ENCODE results near the gene OBSCN.

Gene OBSCN

GRCh38 chr1:228207851-228208821 lies at the start of gene OBSCN:
TSS of gene OBSCN (plus strand) at chr1:228208044. CDS start at chr1:228211784, 3,740 bp downstream.
- Histone ChIP-seq H3K27me3 (ENCODE audit: insufficient read depth, low read length, poor library complexity, severe bottlenecking) (no peaks in the 10 kb centered on the region), H3K36me3 (ENCODE audit: insufficient read depth, low read length) (no peaks in the 10 kb centered on the region), H4K20me1 (ENCODE audit: insufficient read depth, low read length, poor library complexity, severe bottlenecking) (no peaks in the 10 kb centered on the region), H2AFZ (ENCODE audit: low read length) (no peak within 1 kb of the TSS), H3K9ac (ENCODE audit: low read depth, low read length, poor library complexity, severe bottlenecking) (no peak within 1 kb of the TSS), H3K9me2 (replicated peaks; ENCODE audit: low read depth, low read length) (no peaks in the 10 kb centered on the region), H3K79me2 (ENCODE audit: insufficient read depth, low read length) (no peaks in the 10 kb centered on the region), H3F3A (ENCODE audit: low read depth) (no peaks in the 10 kb centered on the region), H3K4me1 (ENCODE audit: insufficient read depth, low read length, poor library complexity, severe bottlenecking) (peaks cover 2% of the 10 kb centered on the region), H3K9me3 (ENCODE audit: insufficient read depth, low read depth, low read length) (no peaks in the 10 kb centered on the region), H3K4me2 (ENCODE audit: low read depth, low read length, poor library complexity, severe bottlenecking) (no peak within 1 kb of the TSS), H3K4me3 (ENCODE audit: low read length, poor library complexity, severe bottlenecking) (no peak within 1 kb of the TSS)
- TF ChIP-seq, protein P1, sequence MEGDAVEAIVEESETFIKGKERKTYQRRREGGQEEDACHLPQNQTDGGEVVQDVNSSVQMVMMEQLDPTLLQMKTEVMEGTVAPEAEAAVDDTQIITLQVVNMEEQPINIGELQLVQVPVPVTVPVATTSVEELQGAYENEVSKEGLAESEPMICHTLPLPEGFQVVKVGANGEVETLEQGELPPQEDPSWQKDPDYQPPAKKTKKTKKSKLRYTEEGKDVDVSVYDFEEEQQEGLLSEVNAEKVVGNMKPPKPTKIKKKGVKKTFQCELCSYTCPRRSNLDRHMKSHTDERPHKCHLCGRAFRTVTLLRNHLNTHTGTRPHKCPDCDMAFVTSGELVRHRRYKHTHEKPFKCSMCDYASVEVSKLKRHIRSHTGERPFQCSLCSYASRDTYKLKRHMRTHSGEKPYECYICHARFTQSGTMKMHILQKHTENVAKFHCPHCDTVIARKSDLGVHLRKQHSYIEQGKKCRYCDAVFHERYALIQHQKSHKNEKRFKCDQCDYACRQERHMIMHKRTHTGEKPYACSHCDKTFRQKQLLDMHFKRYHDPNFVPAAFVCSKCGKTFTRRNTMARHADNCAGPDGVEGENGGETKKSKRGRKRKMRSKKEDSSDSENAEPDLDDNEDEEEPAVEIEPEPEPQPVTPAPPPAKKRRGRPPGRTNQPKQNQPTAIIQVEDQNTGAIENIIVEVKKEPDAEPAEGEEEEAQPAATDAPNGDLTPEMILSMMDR (conservative IDR thresholded peaks at IDR 0.05; ENCODE audit: low read length) = no peak
- no peak for TF ChIP-seq EZH2phosphoT487 (IDR thresholded peaks at IDR 0.05; ENCODE audit: borderline replicate concordance)

GRCh38 chr1:228158151-228159007 lies 49.5 kb upstream of the OBSCN start:
- Histone ChIP-seq H3K4me2 (ENCODE audit: low read depth, low read length, poor library complexity, severe bottlenecking) (no peak overlapping the region), H4K20me1 (ENCODE audit: insufficient read depth, low read length, poor library complexity, severe bottlenecking) (no peaks in the 10 kb centered on the region), H3K4me3 (ENCODE audit: low read length, poor library complexity, severe bottlenecking) (no peak overlapping the region), H3K9me3 (ENCODE audit: insufficient read depth, low read depth, low read length) (no peaks in the 10 kb centered on the region), H2AFZ (ENCODE audit: low read length) (no peak overlapping the region), H3K27me3 (ENCODE audit: insufficient read depth, low read length, poor library complexity, severe bottlenecking) (no peaks in the 10 kb centered on the region), H3K36me3 (ENCODE audit: insufficient read depth, low read length) (no peaks in the 10 kb centered on the region), H3K79me2 (ENCODE audit: insufficient read depth, low read length) (no peaks in the 10 kb centered on the region), H3K4me1 (ENCODE audit: insufficient read depth, low read length, poor library complexity, severe bottlenecking) (peaks cover 5% of the 10 kb centered on the region), H3K9me2 (replicated peaks; ENCODE audit: low read depth, low read length) (no peaks in the 10 kb centered on the region), H3K9ac (ENCODE audit: low read depth, low read length, poor library complexity, severe bottlenecking) (no peak overlapping the region), H3F3A (ENCODE audit: low read depth) (no peaks in the 10 kb centered on the region)
- TF ChIP-seq, protein P1 (conservative IDR thresholded peaks at IDR 0.05; ENCODE audit: low read length) = no peak
- TF ChIP-seq EZH2phosphoT487 (IDR thresholded peaks at IDR 0.05; ENCODE audit: borderline replicate concordance) = no peak

DNA sequence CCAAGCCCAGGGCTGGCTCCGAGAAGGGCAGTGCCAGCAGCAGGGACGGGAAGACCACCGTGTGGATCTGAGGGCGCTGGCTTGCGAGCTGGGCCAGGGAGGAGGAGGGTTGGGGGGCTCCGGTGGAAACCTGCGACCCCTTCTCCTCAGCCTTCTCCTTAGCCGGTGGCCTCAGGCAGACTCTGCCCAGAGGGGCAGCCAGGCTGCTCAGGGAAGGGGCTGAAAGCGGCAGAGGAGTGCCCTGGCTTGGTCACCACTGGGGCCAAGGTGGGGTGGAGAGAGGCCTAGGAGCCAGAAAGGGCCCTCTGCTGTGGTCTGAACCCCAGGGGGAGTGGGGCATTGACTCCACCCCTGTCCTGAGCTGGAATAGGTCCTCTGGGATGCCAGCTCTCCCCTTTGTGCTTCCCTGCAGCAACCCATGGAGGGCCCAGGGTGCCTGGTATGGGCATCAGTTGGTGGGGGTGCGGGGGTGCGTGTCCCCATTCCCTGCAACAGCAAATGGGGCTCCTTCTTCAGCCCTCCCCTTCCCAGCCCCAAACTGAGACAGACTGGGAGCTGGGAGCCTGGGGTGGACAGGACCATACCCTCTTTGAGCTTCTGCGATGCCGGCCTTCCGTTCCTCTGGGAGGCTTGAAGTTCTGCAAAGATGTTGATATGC lies 48.7 kb upstream of the OBSCN start:
- Histone ChIP-seq H3K9ac (ENCODE audit: low read depth, low read length, poor library complexity, severe bottlenecking) (no peak overlapping the region), H3K79me2 (ENCODE audit: insufficient read depth, low read length) (no peaks in the 10 kb centered on the region), H3K4me2 (ENCODE audit: low read depth, low read length, poor library complexity, severe bottlenecking) (no peak overlapping the region), H3F3A (ENCODE audit: low read depth) (no peaks in the 10 kb centered on the region), H3K27me3 (ENCODE audit: insufficient read depth, low read length, poor library complexity, severe bottlenecking) (no peaks in the 10 kb centered on the region), H3K9me3 (ENCODE audit: insufficient read depth, low read depth, low read length) (no peaks in the 10 kb centered on the region), H2AFZ (ENCODE audit: low read length) (no peak overlapping the region), H3K9me2 (replicated peaks; ENCODE audit: low read depth, low read length) (no peaks in the 10 kb centered on the region), H4K20me1 (ENCODE audit: insufficient read depth, low read length, poor library complexity, severe bottlenecking) (no peaks in the 10 kb centered on the region), H3K36me3 (ENCODE audit: insufficient read depth, low read length) (no peaks in the 10 kb centered on the region), H3K4me3 (ENCODE audit: low read length, poor library complexity, severe bottlenecking) (no peak overlapping the region), H3K4me1 (ENCODE audit: insufficient read depth, low read length, poor library complexity, severe bottlenecking) (peaks cover 5% of the 10 kb centered on the region)
- TF ChIP-seq, protein P1 (conservative IDR thresholded peaks at IDR 0.05; ENCODE audit: low read length) = no peak
- TF ChIP-seq EZH2phosphoT487 (IDR thresholded peaks at IDR 0.05; ENCODE audit: borderline replicate concordance) = no peak
